GM12878 (cell line): ENCODE measurements around the gene RAB3GAP1. TPM values are rescaled to one million over a fixed set of nuclear protein-coding genes. Genes with fewer than 3 reads are reported as not detected.

ENCODE experiments used
- ATAC-seq: fragments of 200-7000 bp; cut with Tn5 transposase; 3 replicates; pipeline ENCODE4 v1.9.1; 2020; ENCODE audit warnings: mild to moderate bottlenecking, moderate library complexity
- BruUV-seq: library from RNA; stranded (reverse); fragments of 400-500 nt; replicated peaks from 2 replicates; lab custom pipeline; 2021; lab: Mats Ljungman, UMichigan
- CTCF ChIA-PET: fragments of 300-600 bp; sonication (Branson Sonifier 250); formaldehyde crosslinking; extraction: SDS; loops from one replicate; lab custom pipeline; 2021; ENCODE audit warnings: inconsistent platforms; lab: Yijun Ruan, JAX
- POLR2A ChIA-PET: fragments of 350-600 bp; formaldehyde crosslinking; extraction: SDS; loops from one replicate; lab custom pipeline; 2021; ENCODE audit warnings: inconsistent platforms; lab: Charles Lee
- RAD21 ChIA-PET: fragments of 300-600 bp; sonication (Branson Sonifier 250); formaldehyde crosslinking; loops from one replicate; lab custom pipeline; 2023; ENCODE audit warnings: antibody characterized with exemption; ENCODE audit not compliant: unreplicated experiment; lab: Charles Lee
- SMC1A ChIA-PET: fragments of 300-600 bp; sonication (Branson Sonifier 250); formaldehyde crosslinking; loops from one replicate; lab custom pipeline; 2023; ENCODE audit not compliant: unreplicated experiment, uncharacterized antibody; lab: Charles Lee
- DNase-seq: peaks from one replicate; pipeline ENCODE4 v3.0.0-alpha.2; 2011; ENCODE audit warnings: low read depth, low spot score
- FAIRE-seq: peaks from 3 replicates; lab custom pipeline; 2011; peaks lifted over from hg19 to GRCh38; lab: Jason Lieb, UNC
- H2AFZ ChIP-seq: 2 replicates; pipeline ENCODE4 v1.6.0; 2011; ENCODE audit warnings: low read depth, low read length, control low read depth; ENCODE audit not compliant: control insufficient read depth
- H3K27ac ChIP-seq: 2 replicates; pipeline ENCODE4 v1.5.1; 2011; ENCODE audit warnings: control low read depth; ENCODE audit not compliant: control insufficient read depth, insufficient read depth
- H3K27me3 ChIP-seq, 2 experiments: replicated peaks in 1 of 2; 2 replicates each; pipeline versions ENCODE4 v1.6.0 to v1.6.1; 2011; ENCODE audit warnings: low read length in 1 of 2; ENCODE audit not compliant: control insufficient read depth in 2 of 2, insufficient read depth in 2 of 2
- H3K36me3 ChIP-seq, 2 experiments: 2 replicates each; pipeline ENCODE4 v1.5.1; 2011; ENCODE audit warnings: low read length in 1 of 2; ENCODE audit not compliant: control insufficient read depth in 2 of 2, insufficient read depth in 2 of 2
- H3K4me1 ChIP-seq: 2 replicates; pipeline ENCODE4 v1.6.1; 2011; ENCODE audit warnings: mild to moderate bottlenecking, low read length, moderate library complexity, mixed read lengths; ENCODE audit not compliant: control insufficient read depth, insufficient read depth
- H3K4me2 ChIP-seq: 2 replicates; pipeline ENCODE4 v1.6.0; 2011; ENCODE audit warnings: control low read depth; ENCODE audit not compliant: control insufficient read depth, insufficient read depth
- H3K4me3 ChIP-seq: fragments of 200-600 bp; sonication (generic); 2 replicates; pipeline ENCODE4 v1.5.1; 2016
- H3K79me2 ChIP-seq: 2 replicates; pipeline ENCODE4 v1.6.0; 2011; ENCODE audit warnings: low read length; ENCODE audit not compliant: control insufficient read depth, insufficient read depth
- H3K9ac ChIP-seq: 2 replicates; pipeline ENCODE4 v1.8.0; 2011; ENCODE audit warnings: low read length, control low read depth, mixed read lengths; ENCODE audit not compliant: control insufficient read depth, insufficient read depth
- H3K9me3 ChIP-seq: replicated peaks from 3 replicates; pipeline ENCODE4 v1.5.1; 2011; ENCODE audit warnings: mild to moderate bottlenecking, low read length; ENCODE audit not compliant: control insufficient read depth, insufficient read depth
- H4K20me1 ChIP-seq: 2 replicates; pipeline ENCODE4 v1.6.0; 2011; ENCODE audit not compliant: control insufficient read depth, insufficient read depth
- BMI1 ChIP-seq: fragments of 450-650 bp; IDR thresholded peaks from 2 replicates; pipeline ENCODE4 v1.6.1; 2016; ENCODE audit warnings: mild to moderate bottlenecking, moderate library complexity, borderline replicate concordance
- BRCA1 ChIP-seq: IDR thresholded peaks from 2 replicates; pipeline ENCODE4 v1.6.1; 2011; ENCODE audit warnings: low read depth, low read length, improper control_type of control experiment
- EZH2 ChIP-seq: IDR thresholded peaks from 2 replicates; pipeline ENCODE4 v1.6.1; 2012; ENCODE audit warnings: low read depth, mild to moderate bottlenecking, control low read depth, inconsistent platforms, low read length, borderline replicate concordance; ENCODE audit not compliant: control insufficient read depth
- IRF4 ChIP-seq: IDR thresholded peaks from 2 replicates; pipeline ENCODE4 v1.6.1; 2011; ENCODE audit warnings: low read depth, low read length
- NR2F1 ChIP-seq: fragments of 450-650 bp; conservative IDR thresholded peaks from 2 replicates; pipeline ENCODE4 v1.6.1; 2017; ENCODE audit warnings: mild to moderate bottlenecking
- RB1 ChIP-seq: fragments of 450-650 bp; formaldehyde crosslinking; IDR thresholded peaks from 2 replicates; pipeline ENCODE4 v1.6.1; 2017; ENCODE audit warnings: mild to moderate bottlenecking, borderline replicate concordance
- RELA ChIP-seq: fragments of 450-650 bp; IDR thresholded peaks from 2 replicates; pipeline ENCODE4 v1.8.0; 2014; ENCODE audit warnings: borderline replicate concordance; ENCODE audit not compliant: partially characterized antibody
- SMC3 ChIP-seq: IDR thresholded peaks from 2 replicates; pipeline ENCODE4 v1.6.1; 2011; ENCODE audit warnings: low read length, improper control_type of control experiment, borderline replicate concordance
- TCF12 ChIP-seq: IDR thresholded peaks from 2 replicates; pipeline ENCODE4 v1.6.1; 2011; ENCODE audit warnings: low read depth, mild to moderate bottlenecking, low read length
- in situ Hi-C: fragments of 300-500 bp; cut with MboI; formaldehyde crosslinking; loops from 9 replicates; pipeline ENCODE4 v1.14.3; 2018; ENCODE audit warnings: mixed read lengths
- intact Hi-C: fragments of 100-400 bp; cut with micrococcal nuclease; formaldehyde crosslinking; loops from one replicate; pipeline ENCODE4 v1.14.2; 2022; ENCODE audit not compliant: unreplicated experiment
- polyA plus RNA-seq, 11 experiments: library from polyadenylated mRNA; depleted of rRNA in 4 of 11; unstranded in 6 of 11; stranded (reverse) in 5 of 11; fragments of >200 nt; fragmentation: Nextera tagmentation in 4 of 11; fragmentation: Illumina TruSeq in 1 of 11; extraction: Ambion mirVana in 4 of 11; extraction: Trizol in 1 of 11; gene quantifications; 1 replicate in 1 of 11; 2 replicates in 10 of 11; pipeline versions ENCODE4 v1.2.1 to v1.2.3, GENCODE V29; 2011 to 2016; ENCODE audit warnings: inconsistent platforms in 2 of 11, missing spikeins in 2 of 11, low read depth in 1 of 11
- total RNA-seq, 4 experiments: library from RNA; depleted of rRNA in 3 of 4; stranded (reverse); fragments of >200 nt in 3 of 4; fragmentation: Illumina TruSeq in 1 of 4; extraction: Trizol in 1 of 4; gene quantifications; 2 replicates each; pipeline versions ENCODE4 v1.2.1 to v1.2.3, GENCODE V29; 2013 to 2021
- TF ChIP-seq, protein P1 (sequence below): fragments of 450-650 bp; IDR thresholded peaks from 2 replicates; pipeline ENCODE4 v1.6.1; 2016; ENCODE audit warnings: mild to moderate bottlenecking
- TF ChIP-seq, protein P2 (sequence below): fragments of 450-650 bp; IDR thresholded peaks from 2 replicates; pipeline ENCODE4 v1.6.1; 2016; ENCODE audit warnings: mild to moderate bottlenecking

Gene RAB3GAP1
- total and polyA plus RNA-seq, 10 of the 15 experiments (the other 5 are each of a cell fraction or from before 2014, with no cell fraction given) = 13.7 to 36.9 (median 21.0) TPM

DNA sequence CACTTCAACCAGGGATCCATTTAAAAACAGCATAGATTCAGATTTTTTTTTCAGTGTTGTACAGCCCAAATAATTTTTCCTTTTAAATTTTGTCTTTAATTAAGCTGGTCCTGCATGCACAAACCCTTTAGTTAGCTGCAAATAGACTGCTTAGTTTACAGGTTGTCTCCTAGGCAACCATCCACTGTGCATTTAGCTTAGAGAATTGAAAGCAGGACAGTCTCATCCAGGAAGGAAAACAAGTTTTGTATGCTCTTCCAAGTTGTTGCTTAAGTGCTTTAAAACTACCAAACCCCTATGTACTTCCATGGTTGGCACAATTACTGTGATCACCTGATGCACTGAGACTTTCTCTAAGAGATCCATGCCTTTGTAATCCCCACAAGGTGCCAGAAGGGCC, 4.8 kb upstream of the RAB3GAP1 start, which contains the start of gene MAP3K19:
Gene MAP3K19 (minus strand): TSS at position 148 of the 400 bp plus-strand sequence. CDS start 22,800 bp downstream, outside the sequence.
- Histone ChIP-seq H3K4me1 (no peaks in the 10 kb centered on the region), H3K9ac (no peak within 1 kb of the TSS), H3K4me3 (no peak within 1 kb of the TSS), H3K27me3 (no peaks in the 10 kb centered on the region; a peak in 1 of 4 replicates), H3K27ac (no peak within 1 kb of the TSS), H3K79me2 (peaks cover 2% of the 10 kb centered on the region), H3K4me2 (no peak within 1 kb of the TSS), H3K9me3 (no peaks in the 10 kb centered on the region), H3K36me3 (no peaks in the 10 kb centered on the region), H4K20me1 (no peaks in the 10 kb centered on the region), H2AFZ (no peak within 1 kb of the TSS)
- DNase-seq (no peak), ATAC-seq (no peak), FAIRE-seq (no peak)
- no TSS peak for BruUV-seq
- TF ChIP-seq BRCA1 = no peak
- TF ChIP-seq, protein P1, sequence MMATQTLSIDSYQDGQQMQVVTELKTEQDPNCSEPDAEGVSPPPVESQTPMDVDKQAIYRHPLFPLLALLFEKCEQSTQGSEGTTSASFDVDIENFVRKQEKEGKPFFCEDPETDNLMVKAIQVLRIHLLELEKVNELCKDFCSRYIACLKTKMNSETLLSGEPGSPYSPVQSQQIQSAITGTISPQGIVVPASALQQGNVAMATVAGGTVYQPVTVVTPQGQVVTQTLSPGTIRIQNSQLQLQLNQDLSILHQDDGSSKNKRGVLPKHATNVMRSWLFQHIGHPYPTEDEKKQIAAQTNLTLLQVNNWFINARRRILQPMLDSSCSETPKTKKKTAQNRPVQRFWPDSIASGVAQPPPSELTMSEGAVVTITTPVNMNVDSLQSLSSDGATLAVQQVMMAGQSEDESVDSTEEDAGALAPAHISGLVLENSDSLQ = no peak
- TF ChIP-seq, protein P2, sequence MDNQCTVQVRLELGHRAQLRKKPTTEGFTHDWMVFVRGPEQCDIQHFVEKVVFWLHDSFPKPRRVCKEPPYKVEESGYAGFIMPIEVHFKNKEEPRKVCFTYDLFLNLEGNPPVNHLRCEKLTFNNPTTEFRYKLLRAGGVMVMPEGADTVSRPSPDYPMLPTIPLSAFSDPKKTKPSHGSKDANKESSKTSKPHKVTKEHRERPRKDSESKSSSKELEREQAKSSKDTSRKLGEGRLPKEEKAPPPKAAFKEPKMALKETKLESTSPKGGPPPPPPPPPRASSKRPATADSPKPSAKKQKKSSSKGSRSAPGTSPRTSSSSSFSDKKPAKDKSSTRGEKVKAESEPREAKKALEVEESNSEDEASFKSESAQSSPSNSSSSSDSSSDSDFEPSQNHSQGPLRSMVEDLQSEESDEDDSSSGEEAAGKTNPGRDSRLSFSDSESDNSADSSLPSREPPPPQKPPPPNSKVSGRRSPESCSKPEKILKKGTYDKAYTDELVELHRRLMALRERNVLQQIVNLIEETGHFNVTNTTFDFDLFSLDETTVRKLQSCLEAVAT = no peak
- TF ChIP-seq TCF12 = no peak
- no peak for TF ChIP-seq RELA
- TF ChIP-seq NR2F1 = no peak
- no peak for TF ChIP-seq EZH2
- no peak for TF ChIP-seq BMI1
- TF ChIP-seq RB1 = no peak
- TF ChIP-seq SMC3 = no peak
- TF ChIP-seq IRF4 = no peak
- in situ Hi-C loops = no loop called here
- ChIA-PET CTCF (interaction anchor here (0.9 to 1.5 kb wide), 2 partner anchors 21 to 43 kb away, joined by 4 read pairs; no protein-coding TSS in a partner anchor), SMC1A (interaction anchor here (0.7 to 1.2 kb wide), 2 partner anchors 49 to 704 kb away, joined by 3 read pairs; no protein-coding TSS in a partner anchor), RAD21 (no interaction called here), POLR2A (no interaction called here)
- intact Hi-C loops = no loop called here
